Posterior cingulate gyrus (tissue), 11 donors: Measurements from ENCODE around the gene ADCY3.

Source experiments
- DNase-seq, 10 donors: peaks; one replicate each; pipeline versions ENCODE4 v3.0.0 to v3.0.0-alpha.2; 2020 to 2021; ENCODE audit warnings: mixed read lengths in 3 of 10
- intact Hi-C: fragments of 100-400 bp; cut with DNase I; formaldehyde crosslinking; loops from one replicate; pipeline ENCODE4 v1.15.1; 2023

Gene ADCY3

DNA sequence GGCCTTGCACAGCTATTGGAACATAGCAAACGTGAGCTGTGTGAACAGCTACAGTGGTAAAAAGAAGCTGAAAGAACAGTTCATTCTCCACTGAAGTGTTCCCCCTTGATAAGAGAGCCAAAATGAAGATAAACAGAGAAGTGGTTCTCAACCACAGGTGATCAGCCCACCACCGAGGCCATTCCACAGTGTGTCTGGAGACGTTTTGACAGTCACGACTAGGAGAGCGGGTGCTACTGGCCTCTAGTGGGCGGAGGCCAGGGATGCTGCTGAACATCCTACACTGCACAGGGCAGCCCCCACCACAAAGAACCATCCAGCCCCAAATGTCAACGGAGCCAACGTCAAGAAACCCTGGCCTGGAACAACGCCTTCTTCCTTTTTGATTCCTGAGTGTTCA lies 38.4 kb downstream of the ADCY3 start:
- intact Hi-C loops = no loop called here
- peak in 3 of 10 donors; percentile 54 to 92 (median 62) for DNase-seq

- intact Hi-C loops = no loop called here
Measured at GRCh38 chr2:24881158-24881557, 38.9 kb downstream of the ADCY3 start.

GRCh38 chr2:24878341-24878740 lies 41.7 kb downstream of the ADCY3 start:
- DNase-seq = peak in 1 of 10 donors; percentile 4
- intact Hi-C loops = no loop called here

More at GRCh38 chr2:24881158-24881557, 38.9 kb downstream of the ADCY3 start:
- peak in 3 of 10 donors; percentile 38 to 70 (median 53) for DNase-seq

DNA sequence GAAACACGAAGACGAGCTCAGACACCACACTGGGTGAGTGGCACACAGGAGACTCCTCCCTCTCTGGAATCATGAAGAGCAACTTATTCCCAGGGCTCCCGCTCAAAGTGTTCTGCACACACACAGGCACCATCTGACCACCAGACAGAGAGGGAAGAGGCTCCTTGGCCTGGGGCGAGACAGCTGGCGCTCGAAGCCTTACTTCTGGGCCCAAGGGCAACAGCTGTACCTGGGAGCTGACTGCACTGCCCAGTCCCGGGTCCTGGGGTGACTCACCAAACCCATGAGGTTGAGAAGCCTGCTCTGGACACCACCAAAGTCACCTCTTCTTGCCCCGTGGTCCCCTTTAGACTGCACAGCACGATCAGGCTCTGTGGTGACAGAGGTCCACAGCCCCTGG lies 42.4 kb downstream of the ADCY3 start:
- peak in 1 of 10 donors; percentile 12 for DNase-seq
- intact Hi-C loops = no loop called here

DNA sequence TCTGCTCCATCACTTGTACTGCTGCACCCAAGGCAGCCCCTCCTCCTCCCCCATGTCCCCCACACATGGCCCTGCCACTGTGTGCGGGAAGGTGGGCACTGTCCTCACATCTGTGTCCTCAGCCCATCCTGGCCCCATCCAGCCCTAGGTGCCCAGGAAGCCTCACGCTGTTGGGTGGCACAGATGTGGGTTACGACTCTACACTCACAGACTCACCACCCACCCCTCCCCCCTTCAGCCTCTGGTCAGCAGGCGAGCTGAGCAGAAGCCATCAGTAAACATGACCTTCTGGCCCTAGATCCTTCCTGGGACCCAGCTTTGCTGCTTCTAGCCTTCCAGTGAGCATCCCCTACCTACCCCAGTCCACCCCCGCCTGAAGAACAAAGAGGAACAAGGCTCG lies 43.0 kb downstream of the ADCY3 start:
- intact Hi-C loops = no loop called here
- peak in 1 of 10 donors; percentile 6 for DNase-seq

DNA sequence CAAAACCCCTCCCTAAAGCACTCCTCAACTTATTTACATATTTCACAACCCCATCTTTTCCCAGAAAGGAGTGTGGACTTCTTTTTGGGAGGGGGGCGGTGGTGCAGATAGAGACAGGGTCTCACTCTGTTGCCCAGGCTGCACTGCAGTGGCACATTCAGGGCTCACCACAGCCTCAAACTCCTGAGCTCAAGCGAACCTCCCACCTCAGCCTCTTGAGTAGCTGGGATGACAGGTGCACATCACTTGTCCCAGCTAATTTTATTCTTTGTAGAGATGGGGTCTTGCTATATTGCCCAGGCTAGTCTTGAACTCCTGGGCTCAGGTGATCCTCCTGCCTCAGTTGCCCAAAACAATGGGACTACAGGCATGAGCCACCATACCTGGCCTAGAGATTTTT lies 44.1 kb downstream of the ADCY3 start:
- intact Hi-C loops = no loop called here
- DNase-seq = peak in 1 of 10 donors; percentile 11

DNA sequence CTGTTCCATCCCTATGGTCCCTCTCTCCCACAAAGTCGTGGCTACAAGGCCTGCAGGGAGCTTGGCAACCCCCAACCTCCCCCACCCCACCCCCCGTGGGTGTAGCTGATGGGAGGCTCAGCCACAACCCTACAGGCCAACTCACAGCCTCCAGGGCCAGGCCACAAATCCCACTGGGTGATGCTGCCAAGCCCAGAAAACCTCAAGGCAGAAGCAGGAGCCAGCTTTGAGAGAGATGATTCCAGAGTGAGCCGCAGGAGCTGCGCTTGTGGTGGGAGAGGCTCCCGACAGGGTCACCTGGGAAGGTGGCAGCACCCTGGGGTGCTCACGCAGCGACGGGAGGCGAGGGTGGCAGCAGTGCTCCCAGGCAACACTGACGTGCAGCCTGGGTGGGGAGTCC lies 44.8 kb downstream of the ADCY3 start:
- peak in 1 of 10 donors; percentile 38 for DNase-seq
- intact Hi-C loops = no loop called here

- intact Hi-C loops = no loop called here
- peak in 1 of 10 donors; percentile 79 for DNase-seq
Measured at GRCh38 chr2:24874035-24874434, 46.0 kb downstream of the ADCY3 start.

DNA sequence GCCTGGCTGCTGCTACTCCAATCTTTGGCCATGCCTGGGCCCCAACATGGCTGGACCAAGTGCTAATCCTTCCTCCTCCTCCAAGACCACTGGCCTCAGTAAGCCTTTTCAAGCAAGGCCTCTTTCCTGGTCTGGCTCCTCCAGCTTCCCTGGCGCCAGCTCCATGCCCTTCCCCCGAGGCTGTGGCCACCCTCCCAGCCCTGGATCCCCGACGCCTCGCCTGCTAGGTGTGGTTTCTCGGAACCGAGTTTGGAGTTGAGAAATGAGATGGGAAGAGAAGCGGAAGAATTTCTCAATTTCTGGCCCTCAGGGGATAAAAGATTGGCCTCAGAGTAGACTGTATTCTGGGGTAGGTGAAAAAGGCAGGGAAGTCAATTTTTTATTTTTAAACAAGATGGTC lies 46.4 kb downstream of the ADCY3 start:
- peak in 1 of 10 donors; percentile 76 for DNase-seq
- intact Hi-C loops = no loop called here

DNA sequence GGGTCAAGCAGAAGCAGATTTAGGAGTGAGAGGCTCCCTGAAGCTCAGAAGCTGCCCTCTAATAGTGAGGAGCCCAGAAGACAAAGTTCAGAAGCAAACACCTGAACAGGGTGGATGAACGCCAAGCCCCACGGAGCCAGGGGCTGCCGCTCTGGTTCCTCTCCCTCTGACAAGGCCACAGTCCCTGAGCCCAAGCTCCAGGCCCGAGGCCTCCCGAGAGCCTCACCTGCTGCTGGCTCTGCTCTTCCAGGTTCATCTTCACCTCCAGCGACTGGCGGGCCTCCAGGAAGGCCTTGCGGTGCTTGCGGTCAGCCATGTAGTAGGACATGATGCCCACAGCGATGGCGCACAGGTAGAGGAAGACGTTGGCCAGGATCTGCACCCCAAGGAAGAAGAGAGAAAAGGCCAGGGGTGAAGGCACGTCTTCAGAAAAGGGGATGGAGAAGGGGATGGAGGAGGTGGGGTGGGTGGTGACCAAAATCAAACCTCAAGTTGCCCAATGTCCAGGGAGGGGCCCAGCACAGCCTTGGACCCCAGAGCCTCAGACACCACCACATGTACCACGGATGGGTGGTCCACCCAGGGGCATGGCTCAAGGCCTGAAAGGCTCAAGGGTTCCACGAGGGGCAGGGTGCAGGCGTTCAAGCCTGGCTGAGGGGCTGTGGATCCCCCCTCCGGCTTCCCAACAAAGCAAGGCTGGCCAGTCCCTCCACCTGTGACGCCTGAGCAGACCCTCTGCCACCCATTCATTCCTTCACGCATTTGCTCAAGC lies 47.5 kb downstream of the ADCY3 start:
- intact Hi-C loops = no loop called here
- peak in 1 of 10 donors; percentile 73 for DNase-seq

DNA sequence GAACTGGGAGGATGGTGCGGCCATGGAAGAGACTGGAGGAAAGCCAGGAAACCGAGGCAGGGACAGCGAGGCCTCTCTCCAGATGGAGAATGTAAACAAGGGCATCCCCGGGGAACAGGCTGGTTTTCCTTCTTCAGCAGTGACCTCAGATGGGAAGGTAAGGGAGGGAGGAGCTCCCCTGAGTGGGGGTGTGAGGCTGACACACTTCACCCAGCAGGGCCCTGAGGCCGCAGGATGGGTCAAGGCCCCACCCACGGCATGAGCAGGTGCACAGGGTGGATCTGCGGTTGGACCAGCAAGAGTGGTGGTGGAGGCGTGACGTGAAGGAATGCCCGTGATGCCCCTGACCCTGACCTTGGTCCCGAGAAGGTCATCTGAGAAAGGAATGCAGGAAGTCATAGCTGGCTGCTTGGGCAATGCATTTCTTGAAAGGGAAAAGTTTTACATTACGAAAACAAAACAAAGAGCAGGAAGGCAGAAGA lies 48.1 kb downstream of the ADCY3 start:
- intact Hi-C loops = no loop called here
- DNase-seq = peak in 2 of 10 donors; percentile 37 to 65

DNA sequence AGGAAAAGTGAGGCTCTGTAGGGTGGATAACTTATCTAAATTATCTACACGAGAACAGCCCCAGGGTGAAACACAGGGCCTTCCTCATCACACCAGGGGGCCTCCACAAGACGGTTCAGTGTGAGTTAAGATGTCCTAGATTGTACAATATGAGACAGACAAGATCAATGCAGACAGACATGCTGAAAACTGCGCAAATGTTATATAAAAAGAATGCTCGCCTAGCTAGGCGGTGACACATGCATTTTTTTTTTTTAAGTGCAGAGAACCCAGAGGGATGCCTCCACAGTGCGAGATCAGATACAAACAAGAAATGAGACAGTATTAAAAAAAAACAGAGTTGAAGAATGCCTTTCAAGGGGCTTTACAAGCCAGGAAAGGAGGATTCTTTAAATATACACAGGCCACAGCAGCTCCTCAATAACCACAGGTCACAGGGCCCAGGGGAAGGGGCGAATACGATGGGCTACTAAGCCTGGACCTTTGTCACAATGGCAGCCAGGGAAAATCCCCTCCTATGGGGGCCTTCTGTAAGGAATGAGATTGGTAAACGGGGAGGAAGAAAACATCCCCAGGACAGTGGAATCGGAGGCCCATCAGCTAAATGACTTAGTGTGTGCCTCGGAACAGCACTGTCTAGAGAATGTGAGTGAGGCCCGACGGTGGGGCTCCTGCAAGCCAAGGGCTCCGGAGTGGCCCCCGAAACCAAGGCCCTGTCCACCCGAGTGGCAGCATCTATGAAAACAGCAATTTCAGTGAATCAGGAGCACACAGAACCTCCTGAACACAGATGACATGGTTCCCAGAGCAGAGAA lies 48.9 kb downstream of the ADCY3 start:
- intact Hi-C loops = no loop called here
- DNase-seq = peak in 1 of 10 donors; percentile 65

- intact Hi-C loops = no loop called here
- peak in 1 of 10 donors; percentile 74 for DNase-seq
Measured at GRCh38 chr2:24870440-24870839, 49.6 kb downstream of the ADCY3 start.

- intact Hi-C loops = no loop called here
- no peak for DNase-seq
Measured at GRCh38 chr2:24866946-24867345, 53.1 kb downstream of the ADCY3 start.

- DNase-seq = no peak
- intact Hi-C loops = no loop called here
Measured at GRCh38 chr2:24863641-24864040, 56.4 kb downstream of the ADCY3 start.

GRCh38 chr2:24861500-24861899 lies 58.5 kb downstream of the ADCY3 start:
- peak in 2 of 10 donors; percentile 38 to 48 for DNase-seq
- intact Hi-C loops = no loop called here

DNA sequence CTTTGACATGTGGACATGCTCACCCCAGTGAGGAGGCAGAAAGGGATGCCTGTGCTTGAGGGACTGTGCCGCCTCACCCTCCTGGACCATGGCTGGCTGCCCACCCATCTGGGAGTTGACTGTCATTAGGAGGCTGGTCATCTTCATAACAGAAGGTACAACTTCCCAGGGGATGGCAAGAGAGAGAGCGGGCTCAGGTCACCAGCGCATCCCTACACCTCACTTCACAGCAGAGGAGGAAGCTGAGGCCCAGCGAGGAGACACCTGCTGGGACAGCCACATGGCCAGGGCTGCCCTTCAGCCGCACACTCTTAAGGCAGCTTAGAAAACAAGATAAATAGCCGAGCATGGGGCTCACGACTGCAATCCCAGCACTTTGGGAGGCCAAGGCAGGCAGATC lies 59.4 kb downstream of the ADCY3 start:
- intact Hi-C loops = no loop called here
- peak in 2 of 10 donors; percentile 47 to 54 for DNase-seq

- DNase-seq = peak in 2 of 10 donors; percentile 64 to 71
- intact Hi-C loops = no loop called here
Measured at GRCh38 chr2:24859968-24860600, 60.0 kb downstream of the ADCY3 start.

DNA sequence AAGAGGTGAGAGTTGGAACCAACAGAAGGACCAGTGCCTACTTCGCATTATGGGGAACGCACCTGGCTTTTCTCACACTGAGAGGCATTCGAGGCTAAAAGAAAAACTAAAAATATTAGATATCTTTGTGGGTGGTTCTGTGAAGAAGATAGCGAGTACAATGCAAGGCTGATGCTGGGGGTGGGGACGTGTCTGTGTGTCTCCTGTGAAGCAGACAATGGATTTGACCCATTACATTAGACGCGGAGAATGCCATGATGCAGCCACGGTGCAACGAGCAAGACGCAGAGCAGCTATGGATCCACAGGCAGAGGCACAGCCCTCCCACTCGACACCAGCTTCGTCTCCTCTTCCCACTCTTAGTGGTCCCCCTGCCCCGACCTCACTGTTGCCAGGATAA lies 61.0 kb downstream of the ADCY3 start:
- peak in 2 of 10 donors; percentile 8 to 49 for DNase-seq
- intact Hi-C loops = no loop called here

DNA sequence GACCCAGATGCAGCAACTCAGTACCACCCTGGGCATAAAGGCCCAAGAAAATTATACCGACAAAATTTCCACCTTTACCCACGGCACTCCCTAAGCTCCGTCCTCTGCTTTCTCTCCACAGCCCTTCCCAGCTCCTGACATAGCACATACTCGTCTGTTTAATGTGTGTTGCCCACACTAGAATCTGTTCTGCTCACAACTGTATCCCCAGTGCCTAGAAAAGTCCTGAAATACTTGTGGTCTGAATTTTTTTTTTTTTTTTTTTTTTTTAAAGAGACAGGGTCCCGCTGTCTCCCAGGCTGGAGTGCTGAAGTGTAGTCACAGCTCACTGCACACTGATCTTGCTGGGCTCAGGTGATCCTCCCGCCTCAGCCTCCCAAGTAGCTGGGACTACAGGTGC lies 62.3 kb downstream of the ADCY3 start:
- DNase-seq = peak in 1 of 10 donors; percentile 13
- intact Hi-C loops = no loop called here

GRCh38 chr2:24856791-24857211 lies 63.2 kb downstream of the ADCY3 start:
- peak in 1 of 10 donors; percentile 19 for DNase-seq
- intact Hi-C loops = no loop called here
